Nasal cavity respiratory epithelium epithelial cell of viscerocranial mucosa (primary cell): ENCODE data around the gene MRPL18. TPM values are rescaled to one million over a fixed set of nuclear protein-coding genes. Genes with fewer than 3 reads are reported as not detected.

Source experiments
- total RNA-seq: library from RNA; depleted of rRNA; stranded (reverse); fragments of >200 nt; gene quantifications from 2 replicates; pipeline ENCODE4 v1.2.3, GENCODE V29; 2014

Gene MRPL18
- 59.2 and 94.3 TPM in 2 replicates for total RNA-seq

GRCh38 chr6:159790149-159790955 is at the start of gene MRPL18:
Gene MRPL18 (plus strand): TSS chr6:159790467. CDS start chr6:159790588, 121 bp downstream.

DNA sequence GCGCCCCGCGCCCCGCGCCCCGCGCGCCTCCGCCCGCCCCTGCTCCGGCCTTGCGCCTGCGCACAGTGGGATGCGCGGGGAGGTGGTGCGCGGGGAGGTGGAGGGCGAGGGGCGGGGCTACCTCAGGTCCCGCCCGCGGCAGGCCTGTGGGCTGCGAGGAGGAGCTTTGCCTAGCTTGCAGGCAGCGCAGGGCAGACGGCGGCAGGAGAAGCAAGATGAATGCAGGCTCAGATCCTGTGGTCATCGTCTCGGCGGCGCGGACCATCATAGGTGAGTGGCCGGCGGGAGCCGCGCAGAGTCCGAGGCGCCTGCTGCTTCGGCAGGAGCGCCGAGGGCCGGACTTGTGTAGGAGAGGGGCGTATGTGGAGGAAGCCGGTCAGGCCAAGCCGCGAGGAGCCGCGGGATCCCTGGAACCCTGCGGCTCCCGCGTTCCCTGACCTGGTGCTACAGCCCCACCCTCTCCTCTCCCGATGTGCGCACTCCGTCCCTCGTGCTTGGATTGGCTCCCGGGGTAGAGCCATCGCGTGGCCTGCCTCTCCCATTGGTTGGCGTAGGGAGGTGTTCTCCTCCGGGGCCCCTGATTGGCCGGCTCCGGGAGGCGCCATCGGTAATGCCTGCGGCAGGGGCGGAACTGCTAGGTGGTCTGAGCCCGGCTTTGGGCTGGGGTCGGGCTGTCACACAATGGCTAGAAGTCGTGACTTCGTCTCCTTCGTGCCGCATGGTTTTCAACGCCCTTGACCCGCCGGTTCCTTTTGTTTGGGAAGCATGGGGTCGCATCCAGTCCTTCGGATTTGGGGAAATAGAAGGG is 28.2 kb upstream of the MRPL18 start, which contains the start of gene ACAT2:
ACAT2 (plus strand) TSS at position 173 of the 808 bp plus-strand sequence; CDS start at position 216, 43 bp downstream.

DNA sequence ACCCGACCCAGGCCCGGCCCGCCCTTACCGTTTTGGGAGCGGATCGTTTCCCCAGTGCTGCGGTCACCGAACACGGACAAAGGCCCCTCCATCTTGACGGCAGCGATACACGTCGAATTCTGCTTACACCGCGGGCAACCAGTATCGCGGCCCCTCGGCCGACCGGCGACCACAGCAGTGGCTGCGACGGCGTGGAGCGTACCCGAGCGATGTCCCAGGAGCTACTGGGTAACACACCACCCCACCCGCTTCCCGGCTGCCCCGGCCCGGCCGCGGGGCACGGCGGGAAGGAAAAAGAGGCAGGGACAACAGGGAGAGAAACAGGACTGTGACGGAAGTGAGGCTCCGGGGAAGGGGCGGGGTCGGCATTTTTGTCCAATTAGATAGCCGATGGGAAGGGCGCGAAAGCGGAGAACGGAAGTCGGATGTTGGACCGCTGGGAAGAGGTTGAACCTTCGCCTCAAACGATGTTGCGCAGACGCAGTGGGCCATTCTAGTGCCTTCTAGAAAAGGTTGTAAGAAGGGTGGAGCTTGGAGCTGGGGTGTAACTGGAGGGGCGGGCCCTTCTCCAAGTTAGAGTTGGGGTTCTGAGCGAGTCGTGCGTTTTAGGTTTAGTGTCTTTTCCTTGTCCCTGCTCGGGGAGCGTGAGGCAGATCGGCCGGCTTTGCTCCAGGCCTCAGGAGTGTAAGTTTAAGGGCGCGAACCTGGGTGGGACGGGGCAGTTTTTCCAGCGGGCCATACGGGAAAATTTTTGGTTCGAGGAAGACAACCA is 704 bp upstream of the MRPL18 start, which contains the start of gene TCP1:
TCP1 (minus strand) TSS at position 226 of the 772 bp plus-strand sequence; CDS start at position 92, 134 bp downstream.

GRCh38 chr6:159800141-159800865 is 10.0 kb downstream of the MRPL18 start, which contains the start of gene PNLDC1:
Gene PNLDC1 (plus strand): TSS chr6:159800276. CDS start chr6:159800308, 32 bp downstream.

Other genes with a start within 250 kb of the MRPL18 start
- gene SOD2, start 97.2 kb upstream of the MRPL18 start, total RNA-seq, result 54.0 and 532 TPM in 2 replicates
- gene WTAP, start 63.0 kb upstream of the MRPL18 start, total RNA-seq, result 124 and 138 TPM in 2 replicates
- 20.4 and 34.2 TPM in 2 replicates for gene ACAT2, start 28.4 kb upstream of the MRPL18 start, total RNA-seq
- gene TCP1, start 865 bp upstream of the MRPL18 start, total RNA-seq, result 203 and 281 TPM in 2 replicates
- 0.07 TPM in 1 of 2 replicates, not detected in the other for gene PNLDC1, start 9.8 kb downstream of the MRPL18 start, total RNA-seq
- gene MAS1, start 100.5 kb downstream of the MRPL18 start, total RNA-seq, result not detected in 2 replicates
- gene IGF2R, start 178.6 kb downstream of the MRPL18 start, total RNA-seq, result 271 and 478 TPM in 2 replicates